ENCODE measurements around the gene ACAA1.

ACAA1 gene

DNA sequence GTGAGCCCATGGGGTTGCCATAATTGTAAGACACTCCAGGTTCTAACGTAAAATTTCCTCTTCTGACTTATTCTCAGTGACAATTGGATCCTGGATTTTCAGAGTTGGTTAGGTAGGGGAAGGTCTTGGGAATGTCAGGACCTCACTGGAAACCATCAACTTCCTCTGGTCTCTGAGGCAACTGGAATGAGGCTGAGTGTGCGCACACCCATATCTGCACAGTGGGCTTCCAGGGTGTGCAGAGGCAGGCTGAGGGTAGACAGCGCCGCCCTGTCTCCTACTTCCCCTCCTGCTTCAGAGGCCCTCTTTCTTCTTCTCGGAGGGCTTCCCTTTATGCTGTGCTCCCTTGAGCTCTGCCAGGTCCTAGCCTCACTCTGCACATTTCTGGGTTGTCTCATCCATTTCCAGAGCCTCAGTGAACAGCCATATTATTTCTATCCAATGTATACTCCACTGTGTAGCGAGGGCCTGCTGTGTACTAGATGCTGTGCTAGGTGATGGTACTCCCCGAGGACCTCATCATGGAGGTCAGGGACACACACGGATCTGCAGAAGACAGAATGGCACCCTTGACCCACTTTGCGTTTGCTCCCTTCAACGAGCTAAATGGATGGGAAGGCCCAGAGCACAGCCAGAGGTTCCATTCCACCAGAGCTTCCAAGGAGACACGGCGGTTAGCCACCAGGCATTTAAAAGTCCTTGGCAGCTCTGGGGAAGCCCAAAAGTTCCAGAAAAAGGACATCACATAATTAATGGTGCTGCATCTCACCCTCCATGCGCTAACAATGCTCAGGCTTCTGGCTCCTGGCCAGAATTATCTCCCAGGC, 18.3 kb downstream of the ACAA1 start:
- no peak for DNase-seq (ENCODE audit: low read depth)

DNA sequence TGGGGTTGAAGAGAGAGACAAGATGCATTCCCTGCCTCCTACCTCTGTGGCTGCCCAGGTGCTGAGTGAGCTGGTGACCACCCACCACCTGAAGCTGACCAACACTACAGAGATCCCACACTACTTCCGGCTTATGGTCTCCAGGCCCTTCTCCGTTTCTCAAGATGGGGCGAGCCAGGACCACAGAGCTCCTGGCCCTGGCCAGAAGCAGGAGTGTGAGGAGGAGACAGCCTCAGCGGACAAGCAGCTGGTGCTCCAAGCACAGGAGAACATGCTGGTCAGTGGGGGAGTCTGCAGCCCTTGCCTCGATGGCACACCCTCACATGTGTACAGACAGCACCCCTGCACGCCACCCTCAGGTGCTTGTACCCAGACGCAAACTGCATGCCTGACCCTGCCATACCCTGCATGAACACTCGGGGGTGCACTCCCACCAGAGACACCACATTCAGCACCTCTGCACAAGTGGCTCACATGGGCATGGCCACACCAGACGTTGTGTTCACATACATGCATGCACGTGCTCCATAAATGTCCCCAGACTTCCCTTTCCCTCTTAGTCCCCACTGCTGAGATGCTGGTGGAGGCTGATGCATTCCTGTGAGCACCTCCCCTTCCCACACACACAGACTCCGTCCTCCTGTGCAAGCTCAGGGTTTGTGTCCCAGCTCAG, 19.0 kb downstream of the ACAA1 start:
- DNase-seq (ENCODE audit: low read depth): peak; percentile 70

DNA sequence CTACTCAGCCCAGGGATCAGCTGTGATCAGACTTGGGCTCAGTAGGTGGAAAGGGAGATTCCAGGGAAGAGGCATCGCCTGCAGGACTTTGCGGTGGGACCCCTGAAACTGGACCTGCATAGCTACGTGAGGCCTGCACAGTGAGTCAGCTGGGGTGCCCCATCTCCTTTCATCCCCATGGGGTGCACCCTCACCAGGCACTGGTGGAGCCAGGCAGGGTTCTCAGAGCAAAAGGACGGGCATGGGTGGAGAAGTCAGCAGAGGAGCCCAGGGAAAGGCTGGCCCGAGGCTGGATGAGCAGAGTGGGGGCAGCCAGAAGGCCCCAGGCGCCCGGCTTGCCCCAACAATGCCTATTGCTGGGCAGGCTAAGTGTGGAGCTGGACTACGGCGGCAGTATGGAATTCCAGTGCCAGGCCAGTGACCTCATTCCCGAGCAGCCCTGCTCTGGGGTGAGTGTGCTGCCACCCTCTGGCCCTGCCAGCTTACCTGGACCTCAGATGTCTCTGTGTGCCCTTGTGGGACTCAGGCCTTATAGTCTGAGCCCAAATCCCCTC, 19.7 kb downstream of the ACAA1 start:
- no peak for DNase-seq (ENCODE audit: low read depth)

DNA sequence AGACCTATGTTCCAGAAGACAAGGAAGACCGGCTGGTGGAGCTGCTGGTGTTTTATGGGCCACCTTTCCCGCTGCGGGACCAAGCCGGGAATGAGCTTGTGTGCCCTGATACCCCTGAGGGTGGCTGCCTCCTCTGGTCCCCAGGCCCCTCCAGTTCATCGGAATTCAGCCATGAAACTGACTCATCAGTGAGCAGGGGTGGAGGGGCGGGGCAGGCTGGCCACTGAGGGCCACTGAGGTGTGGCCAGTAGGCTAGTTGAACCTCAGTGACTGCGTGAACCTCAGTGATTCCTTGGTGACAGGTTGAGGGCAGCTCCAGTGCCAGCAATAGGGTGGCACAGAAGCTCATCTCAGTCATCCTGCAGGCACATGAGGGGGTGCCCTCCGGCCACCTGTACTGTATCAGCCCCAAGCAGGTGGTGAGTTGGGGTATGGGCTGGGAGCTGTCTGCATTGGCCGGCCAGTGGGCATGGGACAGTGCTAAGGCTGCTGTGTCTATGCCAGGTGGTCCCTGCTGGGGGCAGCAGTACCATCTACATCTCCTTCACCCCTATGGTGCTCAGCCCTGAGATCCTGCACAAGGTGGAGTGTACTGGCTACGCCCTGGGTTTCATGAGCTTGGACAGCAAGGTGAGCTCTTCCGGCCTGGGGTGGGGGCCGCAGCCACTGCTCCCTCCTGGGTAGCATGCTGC, 20.3 kb downstream of the ACAA1 start:
- no peak for DNase-seq (ENCODE audit: low read depth)

DNA sequence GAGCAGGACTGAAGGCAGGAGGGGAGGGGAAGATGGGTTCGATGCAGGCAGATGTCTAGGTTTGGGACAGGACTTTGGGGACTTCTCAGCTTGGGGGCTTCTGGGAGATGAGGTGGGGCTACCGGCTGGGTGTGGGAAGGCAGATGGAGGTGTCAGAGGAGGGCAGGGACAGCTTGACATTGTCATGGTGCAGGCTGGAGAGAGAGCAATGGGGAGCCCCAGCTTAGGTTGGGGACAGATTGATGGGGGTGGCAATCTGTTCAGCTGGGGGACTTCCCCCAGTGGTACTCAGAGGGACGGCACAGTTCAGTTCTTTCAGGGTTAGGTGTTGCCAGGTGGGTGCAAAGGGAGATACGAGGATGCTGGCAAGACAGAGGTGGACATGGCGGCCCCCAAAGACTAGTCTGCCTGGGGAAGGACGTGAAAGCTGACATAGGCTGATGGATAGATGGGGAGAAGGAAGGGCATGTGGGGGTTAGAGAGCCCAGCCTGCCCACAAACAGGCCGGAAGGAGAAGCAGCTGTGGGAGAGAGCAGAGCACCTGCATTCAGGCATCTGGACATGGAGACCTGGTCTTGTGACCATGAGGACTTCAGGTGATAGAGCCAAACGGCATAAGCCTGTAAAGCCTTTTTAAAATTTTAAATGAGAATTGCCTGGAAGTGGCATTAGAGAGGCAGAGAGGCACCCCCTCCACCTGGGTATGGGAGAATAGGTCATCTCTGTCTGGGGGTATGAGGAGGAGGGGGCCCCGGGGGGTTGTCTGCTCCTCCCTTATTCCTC, 21.1 kb downstream of the ACAA1 start:
- DNase-seq (ENCODE audit: low read depth): no peak

DNA sequence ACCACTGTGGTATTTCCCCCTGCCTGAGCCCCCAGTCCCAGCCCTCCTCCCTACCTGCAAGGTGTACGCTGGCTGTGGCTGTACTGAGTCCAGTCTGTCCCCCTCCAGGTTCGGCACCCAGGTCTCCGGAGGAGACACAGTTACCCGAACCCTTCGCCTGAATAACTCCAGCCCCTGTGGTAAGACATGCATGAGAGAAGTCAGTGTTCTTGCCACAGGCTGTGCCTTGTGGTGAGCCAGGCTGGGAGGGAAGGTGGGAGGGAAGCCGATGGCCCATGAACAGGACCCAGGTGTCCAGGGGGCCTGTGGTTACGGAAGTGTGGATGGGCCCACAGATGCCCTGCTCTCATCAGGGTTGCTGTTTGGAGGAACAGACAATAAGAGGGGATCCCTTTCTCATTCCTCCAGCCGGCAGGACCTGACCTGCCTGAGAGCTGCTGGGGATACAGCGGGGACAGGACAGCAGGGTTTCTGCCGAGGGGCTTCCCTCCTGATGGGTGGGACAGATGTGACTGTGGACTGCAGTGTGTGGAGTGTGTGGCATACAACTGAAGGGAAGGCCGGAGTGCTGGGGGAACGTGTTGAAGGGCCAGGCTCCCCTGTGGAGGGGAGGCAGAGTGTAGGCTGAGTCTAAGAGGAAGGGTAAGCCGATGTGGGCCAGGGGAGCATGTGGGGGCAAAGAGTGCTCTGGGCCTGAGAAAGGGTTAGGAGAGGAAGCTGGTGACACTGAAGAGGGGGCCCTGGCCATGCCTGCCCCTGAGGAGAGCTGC, 21.9 kb downstream of the ACAA1 start:
- no peak for DNase-seq (ENCODE audit: low read depth)

DNA sequence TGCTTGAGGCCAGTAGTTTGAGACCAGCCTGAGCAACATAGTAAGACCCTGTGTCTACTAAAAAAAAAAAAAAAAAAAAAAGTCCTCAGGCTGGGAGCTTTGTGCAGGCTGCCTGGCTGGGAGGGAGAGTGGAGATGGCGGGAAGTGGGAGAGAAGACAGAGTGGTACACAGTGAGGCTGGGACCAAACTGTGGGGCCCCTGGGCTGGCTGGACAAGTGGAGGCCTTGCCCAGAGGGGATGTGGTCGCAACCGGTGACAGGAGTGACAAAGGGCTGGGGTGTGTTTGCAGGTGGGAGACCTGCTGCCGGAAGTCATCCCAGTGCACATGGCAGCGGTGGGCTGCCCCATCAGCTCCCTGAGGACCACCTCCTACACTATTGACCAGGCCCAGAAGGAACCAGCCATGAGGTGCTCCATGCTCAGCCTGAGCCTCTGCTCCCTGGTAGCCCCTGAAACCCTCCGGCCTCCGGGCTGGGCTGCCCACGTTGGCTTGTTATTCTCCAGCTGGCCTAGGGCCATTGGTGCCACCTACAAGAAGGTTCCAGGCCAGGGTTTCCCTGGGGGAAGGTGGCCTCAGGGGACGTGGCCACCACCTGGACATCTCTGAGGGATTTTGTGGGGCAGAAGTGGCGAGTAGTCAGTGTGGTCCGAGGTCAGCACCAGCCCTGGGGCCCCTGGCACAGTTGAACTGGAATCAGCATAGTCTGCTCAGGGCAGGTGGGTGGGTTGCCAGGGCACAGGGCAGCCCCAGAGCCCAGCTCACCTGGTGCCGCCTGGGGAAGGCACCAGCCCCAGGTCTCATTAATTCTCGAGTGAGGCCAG, 22.7 kb downstream of the ACAA1 start:
- no peak for DNase-seq (ENCODE audit: low read depth)

DNA sequence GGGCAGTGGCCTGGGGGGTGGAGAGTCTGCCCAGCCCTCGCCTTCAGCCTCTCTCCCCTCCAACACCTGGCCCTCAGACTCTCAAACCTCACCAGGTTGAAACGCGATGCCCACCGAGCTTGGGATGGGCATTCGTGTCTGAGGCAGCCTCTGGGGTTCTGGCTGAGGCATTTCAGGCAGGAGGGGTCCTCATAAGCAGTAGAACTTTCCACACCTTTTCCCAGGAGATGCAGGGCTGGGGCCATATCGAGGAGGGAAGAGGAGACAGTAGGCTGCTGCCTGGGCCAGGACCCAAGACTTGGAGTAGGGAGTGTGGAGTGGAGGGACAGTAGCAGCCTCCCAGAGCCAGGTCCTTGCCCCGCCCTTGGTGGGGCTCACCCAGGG, 24.6 kb downstream of the ACAA1 start:
- no peak for DNase-seq (ENCODE audit: low read depth)

DNA sequence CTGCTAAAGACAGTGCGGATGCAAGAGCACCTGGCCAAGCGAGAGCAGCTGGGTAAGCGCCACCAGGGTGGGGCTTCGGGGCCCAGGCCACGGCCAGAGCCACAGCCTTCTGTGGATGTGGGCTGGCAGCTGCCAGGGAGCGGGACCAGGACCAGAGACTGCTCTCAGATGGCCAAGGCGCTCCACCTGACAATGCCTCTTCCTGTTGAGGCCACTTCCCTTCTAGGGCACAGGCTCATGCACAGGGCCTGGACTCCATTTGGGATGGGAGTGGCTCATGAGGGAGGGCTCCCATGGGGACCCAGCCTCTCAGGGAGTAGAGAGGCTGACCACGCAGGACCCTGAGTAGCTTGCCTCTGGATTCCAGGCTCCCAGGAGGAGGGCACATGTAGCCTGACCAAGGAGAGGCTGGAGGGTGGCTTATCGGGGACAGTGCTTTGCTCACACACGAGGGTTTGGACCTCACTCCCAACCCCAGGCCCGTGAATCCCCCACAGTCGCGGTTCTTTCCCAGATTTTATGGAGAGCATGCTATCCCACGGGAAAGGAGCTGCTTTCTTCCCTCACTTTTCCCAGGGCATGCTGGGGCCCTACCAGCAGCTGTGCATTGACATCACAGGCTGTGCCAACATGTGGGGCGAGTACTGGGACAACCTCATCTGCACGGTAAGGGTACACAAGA, 25.1 kb downstream of the ACAA1 start:
- no peak for DNase-seq (ENCODE audit: low read depth)

DNA sequence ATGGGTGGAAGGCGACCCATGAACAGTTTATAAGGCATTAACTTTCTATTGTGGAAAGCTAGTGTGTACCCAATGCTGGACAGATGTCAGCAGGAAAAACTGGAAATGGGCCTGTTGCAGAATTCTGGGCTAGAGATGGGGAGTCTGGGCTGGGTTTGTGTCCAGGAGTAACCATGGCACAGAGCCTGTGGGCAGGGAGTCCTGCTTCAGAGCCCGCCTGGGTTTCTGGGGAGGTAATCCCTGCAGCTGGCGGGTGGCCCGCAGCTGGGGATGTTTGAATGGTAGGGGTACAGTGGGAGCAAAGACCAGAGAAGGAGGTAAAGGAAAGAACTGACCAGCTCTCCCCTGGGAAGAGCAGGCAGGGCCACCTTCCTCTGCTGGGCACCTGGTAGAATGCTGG, 25.7 kb downstream of the ACAA1 start:
- DNase-seq (ENCODE audit: low read depth): no peak

DNA sequence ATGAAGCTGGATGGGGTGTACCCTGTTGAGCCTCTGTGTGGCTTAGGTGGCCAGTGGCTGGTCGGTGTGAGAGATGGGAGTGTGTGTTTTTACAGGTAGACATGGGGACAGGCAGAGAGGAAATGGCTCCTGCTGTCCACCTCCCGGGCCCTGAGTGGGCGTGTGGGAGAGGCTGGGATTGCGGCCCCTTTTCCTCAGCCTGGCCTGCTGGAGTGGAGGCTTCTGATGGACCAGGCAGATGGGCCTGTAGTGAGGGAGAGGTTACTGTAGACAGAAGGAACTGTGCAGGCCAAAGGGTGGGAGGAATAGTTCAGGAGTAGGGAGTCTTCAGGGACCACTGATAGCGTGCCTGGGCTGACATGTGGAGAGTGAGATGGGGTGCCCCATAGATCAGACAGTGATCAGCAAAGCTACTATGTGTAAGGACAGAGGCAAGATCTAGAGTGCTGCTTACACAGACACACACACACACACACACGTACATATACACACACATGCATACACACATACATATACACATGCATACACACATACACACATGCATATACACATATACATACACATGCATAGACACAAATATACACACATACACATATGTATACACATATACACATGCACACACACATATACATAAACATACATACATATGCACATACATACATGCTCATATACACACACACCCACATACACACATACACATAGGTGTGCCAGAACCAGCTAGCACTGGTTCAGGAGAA, 26.4 kb downstream of the ACAA1 start:
- DNase-seq (ENCODE audit: low read depth): no peak

DNA sequence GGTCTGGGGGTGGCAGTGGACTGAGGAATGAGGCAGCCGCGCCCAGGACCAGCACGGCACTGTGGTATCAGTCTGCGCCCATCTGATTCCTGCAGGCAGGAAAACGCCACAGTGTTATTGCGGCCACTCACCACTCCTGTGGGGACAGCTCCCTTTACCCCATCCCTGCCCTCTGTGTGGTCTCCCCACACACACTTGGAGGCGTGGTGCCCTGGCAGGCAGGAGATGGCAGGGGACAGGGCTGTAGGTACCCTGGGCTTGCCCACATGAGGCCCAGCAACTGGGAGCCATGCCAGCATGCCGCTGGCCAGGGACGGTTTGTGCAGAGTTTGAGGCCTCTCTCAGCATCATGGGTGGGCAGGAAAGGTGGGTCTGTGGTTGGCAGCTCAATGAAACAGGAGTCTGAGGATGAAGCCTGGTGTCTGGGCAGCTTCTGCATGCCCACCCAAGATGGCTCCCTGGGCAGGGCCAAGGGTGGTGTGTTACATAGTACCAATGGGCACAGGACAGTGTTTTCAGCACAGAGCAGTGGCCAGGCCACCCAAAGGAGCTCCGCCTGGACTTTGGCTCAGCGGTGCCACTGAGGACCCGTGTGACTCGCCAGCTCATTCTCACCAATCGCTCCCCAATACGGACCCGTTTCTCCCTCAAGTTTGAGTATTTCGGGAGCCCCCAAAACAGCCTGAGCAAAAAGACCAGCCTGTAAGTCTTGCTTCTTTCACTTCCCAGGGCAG, 27.2 kb downstream of the ACAA1 start:
- no peak for DNase-seq (ENCODE audit: low read depth)

DNA sequence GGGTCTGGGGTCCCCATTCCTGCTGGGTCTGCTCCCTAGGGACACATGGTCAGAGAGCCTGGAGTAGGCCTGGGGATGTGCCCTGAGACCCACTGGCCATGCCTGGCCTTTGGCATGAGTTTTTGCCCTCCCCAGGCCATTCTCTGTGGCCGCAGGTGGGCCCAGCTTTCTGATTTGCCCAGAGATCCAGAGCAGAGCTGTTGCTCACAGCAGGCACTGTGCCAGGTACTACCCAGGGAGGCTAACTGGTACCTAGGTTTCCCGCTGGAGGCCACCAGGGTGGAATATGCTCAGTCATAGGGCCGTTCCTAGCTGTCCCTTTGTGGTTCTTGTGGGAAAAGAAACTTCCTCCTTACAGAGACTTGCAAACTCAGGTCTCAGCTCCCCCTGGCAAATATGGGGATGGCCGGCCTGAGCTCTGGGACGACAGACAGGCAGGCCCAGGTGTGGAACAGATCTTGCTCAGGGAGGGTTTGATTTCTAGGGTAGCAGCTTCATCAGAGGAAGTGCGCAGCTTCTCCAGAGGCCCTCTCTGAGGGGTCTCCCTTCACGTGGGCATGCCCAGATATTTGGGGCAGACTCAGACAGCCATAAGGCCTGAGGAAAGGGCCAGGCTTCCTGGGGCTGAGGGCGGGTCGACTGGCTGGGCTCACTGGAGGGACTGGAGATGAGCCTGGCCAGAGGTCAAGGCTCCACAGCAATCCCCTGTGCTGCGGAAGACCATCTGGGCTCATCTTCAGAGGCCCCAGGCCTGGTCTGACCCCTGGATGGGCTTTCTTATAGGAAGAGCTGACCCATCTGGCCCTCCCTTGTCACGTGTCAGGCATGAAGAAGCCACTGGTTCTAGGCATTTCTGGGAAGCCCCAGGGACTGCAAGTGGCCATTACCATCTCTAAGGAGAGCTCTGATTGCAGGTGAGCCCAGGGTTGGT, 28.0 kb downstream of the ACAA1 start:
- DNase-seq (ENCODE audit: low read depth): no peak

DNA sequence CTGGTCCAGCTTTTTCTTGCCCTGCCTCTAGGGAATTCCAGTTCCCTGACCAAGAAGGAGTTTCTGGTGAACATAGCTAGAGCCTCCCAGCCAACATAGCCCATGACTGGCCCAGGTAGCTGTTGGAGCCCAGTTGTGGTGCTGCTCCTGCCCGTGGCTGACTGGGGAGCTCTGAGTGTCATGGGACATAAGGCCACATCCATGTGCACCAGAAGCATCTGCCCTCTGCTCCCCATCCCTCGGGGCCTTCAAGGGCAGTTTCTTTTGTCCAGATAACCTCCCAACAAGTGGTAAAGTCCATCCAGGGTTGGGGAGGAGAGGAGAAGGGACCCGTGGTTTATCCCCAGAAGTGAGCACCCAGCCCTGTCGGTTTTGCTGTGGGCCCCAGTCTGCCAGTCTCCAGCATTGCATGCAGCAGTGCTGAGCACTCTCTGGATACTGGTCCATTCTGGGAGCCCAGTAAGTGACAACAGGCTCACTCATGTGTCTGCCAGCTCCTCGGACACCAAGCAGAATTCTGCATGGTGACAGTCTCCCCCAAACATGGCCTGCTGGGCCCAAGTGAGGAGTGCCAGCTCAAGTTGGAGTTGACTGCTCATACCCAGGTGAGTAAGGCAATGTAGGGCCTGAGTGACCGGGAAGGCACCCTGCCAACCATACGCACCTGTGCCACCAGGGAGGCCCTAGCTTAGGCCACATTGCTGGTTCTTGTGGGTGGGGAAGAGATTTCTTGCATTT, 28.8 kb downstream of the ACAA1 start:
- DNase-seq (ENCODE audit: low read depth): no peak

DNA sequence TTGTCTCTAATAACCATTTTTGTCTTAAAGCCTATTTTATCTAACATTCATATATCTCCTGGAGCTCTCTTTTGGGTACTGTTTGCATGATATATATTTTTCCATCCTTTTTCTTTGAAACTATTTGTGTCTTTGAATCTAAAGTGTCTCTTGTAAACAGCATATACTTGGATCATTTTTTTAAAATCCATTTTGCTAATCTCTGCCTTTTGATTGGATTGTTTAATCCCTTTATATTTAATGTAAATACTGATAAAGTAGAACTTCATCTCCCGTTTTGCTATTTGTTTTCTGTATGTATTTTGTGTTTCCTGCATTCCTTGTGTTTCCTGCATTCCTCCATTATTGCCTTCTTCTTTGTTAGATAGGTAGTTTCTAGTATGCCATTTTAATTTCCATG, 31.4 kb downstream of the ACAA1 start:
- no peak for DNase-seq (ENCODE audit: low read depth)

DNA sequence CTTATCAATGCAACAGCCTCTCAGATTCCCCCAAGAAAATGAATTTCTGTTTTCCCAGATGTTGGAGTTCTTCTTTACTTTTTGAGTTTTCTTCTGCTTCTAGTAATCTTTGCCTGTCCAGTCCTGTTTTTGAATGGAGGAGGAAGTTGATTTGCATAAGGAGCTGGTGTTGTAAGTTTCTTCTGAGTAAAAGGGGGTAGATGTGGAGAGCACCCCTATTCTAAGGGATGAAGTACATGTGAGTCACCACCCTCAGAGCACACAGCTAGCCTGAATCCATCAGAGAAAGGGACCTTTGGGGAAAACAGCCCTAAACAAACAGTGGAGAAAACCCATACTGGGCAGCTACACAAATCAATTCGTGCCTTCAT, 34.5 kb downstream of the ACAA1 start:
- DNase-seq (ENCODE audit: low read depth): no peak
